HG03103 (cell line): Measurements from ENCODE around the gene RPS6KA3.
A peak's percentile ranks its signal among the peaks of the same experiment; 100 is the strongest.
"Not testable (repeated sequence)": the region's sequence is repeated elsewhere in the genome, so short reads cannot be mapped to it uniquely, and the experiment has no call there.

Experiments used
- ATAC-seq: cut with Tn5 transposase; IDR thresholded peaks from one replicate; pipeline ENCODE4 v1.9.1; 2021; ENCODE audit warnings: low read depth; ENCODE audit not compliant: unreplicated experiment

Gene RPS6KA3

DNA sequence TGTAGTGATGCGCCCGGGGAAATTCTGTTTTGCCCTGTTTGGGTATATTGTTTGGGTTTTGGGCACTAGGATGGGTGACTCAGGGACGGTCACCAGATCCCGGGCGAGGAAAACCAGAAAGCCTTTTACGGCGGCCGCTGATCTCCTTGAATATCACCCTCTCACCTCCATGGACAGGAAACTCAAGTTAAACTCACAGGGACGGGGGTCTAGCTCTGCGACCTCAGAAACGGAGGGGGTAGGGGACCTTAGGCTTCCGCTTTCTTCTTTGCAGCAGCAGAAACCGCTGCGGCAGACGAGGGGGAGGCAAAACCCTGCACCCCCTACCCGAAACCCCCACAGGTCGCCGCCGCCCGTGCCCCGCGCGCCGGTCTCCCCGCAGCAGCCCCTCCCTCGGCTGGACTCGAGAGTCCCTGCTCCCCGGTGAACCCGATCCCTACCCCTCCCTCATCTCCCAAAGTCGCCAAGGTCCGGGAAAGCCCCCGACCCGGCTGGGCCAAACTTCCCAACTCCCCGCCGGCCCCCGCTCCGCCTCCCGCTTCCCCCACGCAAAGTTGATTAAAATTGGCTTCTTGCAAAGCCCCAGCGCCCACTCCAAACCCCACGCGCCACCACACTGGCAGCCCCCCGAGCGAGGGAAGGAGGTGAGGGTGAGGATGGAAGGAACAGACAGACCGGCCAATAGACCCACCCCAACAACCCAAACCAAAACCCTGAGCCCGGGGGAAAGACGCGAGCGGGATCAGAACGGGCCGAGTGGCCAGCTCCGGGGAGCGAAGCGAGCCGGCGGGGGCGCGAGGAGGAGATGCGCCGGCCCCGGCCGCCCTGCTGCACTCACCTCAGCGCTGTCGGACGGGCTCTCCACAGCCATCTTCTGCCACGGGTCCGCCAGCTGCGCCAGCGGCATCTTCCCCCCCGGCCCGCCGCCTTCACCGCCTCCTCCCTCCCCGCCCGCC lies 705 bp downstream of the RPS6KA3 start:
- ATAC-seq = peak; percentile 4

DNA sequence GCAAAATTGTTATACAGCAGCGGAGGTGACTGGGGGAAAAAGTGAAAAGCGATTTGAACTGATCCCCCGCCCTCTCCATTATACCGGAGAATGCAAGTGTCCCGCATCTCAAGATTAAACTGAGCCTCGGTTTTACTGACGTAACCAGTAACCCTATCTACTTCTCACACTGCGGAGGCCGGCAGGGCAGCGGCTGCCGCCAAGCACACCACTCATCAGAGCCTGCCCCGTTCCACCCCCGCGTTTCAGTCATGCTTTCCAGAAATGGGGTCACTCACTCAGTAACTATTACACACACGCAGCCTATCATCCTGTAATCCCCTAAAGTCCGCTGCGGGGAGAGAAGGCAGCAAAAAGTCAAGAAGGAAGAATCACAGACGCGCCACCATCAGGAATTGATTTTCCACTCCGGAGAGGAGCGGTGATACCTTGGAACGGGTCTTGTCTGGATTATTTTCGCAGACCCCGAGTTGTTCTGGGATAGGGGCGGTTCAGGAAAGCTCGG lies 1.4 kb downstream of the RPS6KA3 start:
- ATAC-seq = peak; percentile 40

DNA sequence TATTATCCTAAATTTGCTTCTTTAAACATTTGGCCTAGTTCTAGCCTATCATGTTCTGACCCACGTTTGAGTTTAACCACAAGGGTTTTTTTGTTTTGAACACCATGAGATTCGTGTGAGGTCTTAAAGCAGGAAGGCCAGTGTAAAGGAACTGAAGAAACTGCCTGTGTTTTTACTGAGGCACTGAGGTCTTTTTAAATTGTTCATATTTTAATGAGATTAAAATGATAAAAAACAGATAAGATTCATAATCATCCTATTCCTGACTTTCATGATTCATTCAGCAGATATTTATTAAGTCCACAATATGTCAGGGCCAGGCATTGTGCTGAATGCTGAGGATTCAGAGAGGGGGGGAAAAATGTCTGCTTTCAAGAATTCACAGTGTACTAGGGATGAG lies 3.2 kb downstream of the RPS6KA3 start:
- ATAC-seq = no peak

DNA sequence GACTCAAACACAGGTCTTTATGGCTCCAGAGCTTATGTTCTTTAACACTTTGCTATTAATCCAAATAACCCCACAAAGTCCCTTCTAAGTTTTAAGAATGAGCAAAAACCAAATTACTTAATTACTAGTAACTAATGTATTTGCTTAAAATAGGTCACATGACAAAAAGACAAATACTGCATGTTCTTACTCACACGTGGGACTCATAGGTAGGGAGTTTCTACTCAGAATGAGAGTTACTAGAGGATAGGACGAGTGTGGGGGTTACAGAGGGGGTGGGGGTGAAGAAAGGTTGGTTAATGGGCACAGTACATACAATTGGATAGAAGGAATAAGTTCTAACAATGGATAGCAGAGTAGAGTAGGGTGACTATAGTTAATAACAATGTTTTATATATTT lies 5.8 kb downstream of the RPS6KA3 start:
- no peak for ATAC-seq

DNA sequence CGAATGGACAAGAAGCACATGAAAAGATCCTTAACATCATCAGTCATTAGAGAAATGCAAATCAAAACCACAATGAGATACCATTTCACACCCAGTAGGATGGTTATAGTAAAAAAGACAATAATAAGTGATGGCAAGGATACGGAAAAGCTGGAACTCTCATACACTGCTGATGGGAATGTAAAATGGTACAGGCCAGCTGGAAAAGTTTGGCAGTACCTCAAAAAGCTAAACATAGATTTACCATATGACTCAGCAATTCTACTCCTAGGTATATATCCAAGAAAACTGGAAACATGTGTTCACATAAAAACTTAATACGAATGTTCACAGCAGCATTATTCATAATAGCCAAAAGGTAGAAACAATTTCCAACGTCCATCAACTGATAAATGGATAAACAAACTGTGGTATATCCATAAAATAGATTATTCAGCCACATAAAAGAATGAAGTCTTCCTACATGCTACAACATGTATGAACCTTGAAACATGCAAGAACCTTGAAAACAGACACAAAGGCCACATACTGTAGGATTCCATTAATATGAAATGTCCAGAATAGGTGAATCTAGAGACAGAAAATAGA lies 11.9 kb downstream of the RPS6KA3 start:
- ATAC-seq = no peak

DNA sequence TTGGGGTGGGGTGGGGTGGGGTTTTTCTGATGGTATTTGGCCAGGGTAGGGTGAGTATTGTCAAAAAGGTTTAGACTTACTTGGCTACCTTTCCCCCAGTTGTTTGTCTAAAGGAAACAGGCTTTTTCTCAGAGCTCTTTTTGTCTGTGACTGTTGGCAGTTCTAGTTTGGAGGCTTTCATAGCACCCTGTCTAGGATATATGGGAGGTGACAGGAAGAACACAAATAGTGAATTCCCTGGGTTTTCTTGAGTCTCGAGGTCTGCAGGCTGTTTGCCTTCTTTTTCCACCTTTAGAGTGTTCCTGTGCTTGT lies 13.5 kb downstream of the RPS6KA3 start:
- no peak for ATAC-seq

DNA sequence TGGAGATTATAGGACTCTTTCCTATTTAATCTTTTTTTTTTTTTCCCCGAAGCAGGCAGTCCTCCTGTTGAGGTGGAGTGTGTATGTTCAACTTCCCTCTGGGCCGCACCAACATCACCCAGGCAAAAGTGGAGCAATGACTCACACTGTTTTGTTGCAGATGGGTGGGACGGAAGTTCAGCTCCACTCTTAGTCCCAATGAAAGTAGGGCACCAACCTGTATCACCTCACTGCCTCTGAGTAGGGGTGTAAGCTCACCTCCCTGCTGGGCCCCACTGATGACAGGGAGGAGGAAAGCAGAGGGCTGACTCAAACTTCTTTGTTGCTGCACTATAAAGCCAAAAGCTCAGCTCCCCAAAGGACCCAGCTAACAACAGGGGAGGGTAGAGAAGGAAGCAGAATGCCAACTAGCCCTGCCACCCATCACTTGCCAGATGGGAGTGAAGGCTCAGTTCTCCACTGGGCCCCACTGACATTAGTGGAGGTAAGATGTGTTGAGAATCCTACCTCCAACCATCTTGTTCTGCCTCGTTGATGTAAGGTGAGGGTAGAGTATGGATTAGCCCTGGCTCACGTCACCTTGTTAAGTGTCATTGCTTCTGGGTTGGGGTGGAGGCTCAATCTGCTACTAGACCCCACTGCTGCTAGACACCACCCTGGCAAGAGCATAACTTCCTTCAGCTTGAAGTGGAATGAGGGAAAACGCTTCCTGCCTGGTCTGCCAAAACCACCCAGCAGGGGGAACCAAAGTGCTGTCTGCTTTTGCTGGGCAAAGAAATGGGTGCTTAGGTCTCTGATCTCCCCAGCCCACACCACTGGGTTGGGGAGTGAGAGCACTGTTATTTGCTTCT lies 14.1 kb downstream of the RPS6KA3 start:
- no peak for ATAC-seq

DNA sequence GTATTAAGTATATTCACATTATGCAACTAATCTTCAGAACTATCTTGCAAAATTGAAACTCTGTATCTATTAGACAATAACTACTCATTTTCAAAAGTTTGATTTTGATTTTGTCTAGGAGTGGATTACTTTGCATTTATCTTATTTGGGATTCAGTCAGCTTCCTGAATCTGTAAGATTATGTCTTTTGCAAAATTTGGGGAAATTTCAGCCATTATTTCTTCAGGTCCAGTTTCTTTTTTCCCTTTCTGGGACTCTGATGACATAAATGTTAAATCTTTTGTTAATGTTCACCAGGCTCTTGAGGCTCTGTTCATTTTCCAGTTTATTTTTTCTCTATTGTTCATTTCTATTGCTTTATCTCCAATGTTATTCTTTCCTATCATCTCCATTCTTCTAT lies 15.0 kb downstream of the RPS6KA3 start:
- no peak for ATAC-seq

DNA sequence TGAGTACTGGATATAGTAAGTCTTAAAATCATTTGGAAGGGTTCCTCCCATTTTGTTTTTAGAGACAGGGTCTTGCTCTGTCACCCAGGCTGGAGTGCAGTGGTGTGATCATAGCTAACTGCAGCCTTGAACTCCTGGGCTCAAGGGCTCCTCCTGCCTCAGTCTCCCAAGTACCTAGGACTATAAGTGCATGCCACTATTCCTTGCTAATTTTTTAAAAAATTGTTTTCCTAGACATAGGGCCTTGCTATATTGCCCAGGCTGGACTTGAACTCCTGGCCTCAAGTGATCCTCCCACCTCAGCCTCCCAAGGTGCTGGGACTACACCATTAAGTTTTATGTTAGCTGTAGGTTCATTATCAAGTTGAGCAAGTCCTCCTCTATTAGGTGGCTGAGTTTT lies 16.6 kb downstream of the RPS6KA3 start:
- ATAC-seq = not testable (repeated sequence)

DNA sequence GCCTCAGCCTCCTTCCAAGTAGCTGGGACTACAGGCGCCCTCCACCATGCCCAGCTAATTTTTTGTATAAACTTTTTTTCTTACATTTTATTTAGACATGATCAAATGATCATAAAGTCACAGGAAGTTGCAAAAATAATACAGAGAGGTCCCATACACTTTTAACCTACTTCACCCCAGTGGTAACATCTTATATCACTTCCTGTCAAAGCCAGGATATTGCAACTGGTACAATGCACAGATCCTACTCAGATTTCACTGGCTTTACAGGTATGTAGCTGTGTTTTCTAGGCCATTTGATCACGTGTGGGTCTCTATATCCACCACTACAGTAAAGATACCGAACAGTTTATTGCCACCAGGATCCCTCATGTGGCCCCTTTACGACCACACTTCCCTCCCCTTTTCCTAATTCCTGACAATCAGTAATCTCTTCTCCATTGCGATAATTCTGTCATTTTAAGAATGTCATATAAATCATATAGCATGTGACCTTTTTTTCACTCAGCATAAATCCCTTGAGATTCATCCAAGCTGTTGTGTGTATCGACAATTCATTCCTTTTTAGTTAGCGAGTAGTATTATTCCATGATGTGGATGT lies 18.0 kb downstream of the RPS6KA3 start:
- ATAC-seq = no peak

DNA sequence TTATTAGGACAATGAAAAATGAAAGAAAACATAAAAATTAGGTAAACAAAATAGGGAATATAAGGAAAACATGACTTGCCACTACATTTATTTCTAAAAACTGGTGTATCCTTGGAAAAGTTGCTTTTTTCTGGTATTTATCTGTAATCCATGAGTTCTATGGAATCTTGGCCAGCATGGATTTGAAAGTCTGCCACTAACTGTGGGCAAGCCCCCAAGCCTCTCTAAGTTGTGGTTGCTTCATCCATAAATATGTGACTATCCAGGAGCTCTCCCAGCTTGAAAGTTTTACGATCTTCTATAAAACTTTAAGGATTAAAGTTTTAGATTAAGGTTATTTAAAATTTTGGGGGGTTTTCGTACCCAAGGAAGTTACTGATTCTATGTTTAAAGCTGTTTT lies 21.8 kb downstream of the RPS6KA3 start:
- ATAC-seq = no peak

DNA sequence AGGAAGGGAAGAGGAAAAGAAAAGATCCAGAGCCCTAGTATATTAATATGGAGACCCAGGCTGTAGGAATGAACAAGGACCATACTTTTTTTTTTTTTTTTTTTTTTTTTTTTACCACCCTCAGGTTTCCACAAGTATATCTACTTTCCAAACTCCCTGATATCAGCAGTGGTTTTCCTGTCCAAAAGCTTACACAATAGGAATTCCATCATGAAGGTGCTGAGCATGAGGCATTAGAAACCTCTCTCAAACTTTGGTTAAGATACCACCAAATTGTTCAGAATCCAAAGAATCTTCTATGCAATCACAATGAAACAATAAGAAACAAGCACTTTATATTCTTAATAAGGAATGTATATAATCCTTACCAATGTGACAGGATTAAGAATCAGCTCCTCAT lies 26.5 kb downstream of the RPS6KA3 start:
- no peak for ATAC-seq

DNA sequence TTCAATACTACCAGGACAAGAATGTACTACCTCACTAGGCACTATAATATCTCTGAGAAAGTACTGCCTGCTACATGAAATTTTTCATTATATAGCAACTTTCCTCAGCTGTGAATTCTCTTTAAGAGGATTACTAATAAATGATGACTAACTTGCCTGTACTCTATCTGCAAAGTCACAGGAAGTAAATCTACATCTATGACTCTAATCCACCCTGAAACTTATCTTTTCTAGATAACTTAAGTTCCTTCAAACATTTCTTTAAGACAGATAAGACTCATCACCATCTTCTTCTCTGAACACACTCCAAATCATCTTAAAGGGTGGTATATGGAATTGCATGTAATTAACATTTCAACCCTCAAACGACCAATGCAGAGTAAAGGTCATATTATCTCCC lies 28.8 kb downstream of the RPS6KA3 start:
- no peak for ATAC-seq

DNA sequence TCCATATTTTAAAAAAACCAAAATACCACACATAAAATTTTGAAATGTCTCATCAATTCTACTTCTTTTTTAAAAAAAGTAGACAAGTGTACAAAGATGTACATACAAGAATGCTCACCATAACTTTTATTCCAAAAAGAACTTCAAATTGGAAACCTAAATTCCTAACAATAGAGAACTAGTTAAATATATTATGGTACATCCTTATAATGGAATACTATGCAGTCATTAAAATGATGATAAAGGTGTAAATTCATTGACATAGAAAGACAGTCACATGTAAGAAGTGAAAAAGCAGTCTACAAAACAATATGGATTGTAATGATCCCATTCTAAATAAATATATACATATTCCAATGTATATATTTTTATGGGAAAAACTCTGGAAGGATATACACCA lies 31.0 kb downstream of the RPS6KA3 start:
- ATAC-seq = no peak

DNA sequence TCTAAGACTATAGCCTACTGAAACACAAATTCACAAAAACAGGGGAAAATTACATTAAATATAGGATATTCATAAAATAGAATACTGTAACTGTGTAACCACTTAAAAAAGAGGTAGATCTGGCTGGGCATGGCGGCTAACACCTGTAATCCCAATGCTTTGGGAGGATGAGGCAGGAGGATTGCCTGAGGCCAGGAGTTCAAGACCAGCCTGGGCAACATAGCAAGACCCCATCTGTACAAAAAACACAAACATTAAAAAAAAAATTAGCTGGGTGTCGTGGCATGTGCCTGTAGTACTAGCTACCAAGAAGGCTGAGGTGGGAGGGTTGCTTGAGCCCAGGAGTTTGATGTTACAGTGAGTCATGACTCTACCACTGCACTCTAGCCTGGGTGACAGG lies 33.4 kb downstream of the RPS6KA3 start:
- no peak for ATAC-seq

DNA sequence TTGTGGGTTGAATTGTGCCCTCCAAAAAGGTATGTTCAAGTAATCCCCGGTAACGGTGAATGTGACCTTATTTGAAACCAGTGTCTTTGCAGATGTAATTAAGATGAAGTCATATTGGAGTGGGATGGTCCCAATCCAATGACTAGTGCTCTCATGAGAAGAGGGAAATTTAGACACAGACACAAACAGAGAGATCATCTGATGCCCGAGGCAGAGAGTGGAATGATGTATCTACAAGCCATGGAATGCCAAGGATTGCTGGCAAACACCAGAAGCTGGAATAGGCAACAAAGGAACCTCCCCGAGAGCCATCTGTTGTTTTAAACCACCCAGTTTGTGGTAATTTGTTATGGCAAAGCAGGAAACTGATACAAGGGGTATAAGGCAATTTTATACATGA lies 35.1 kb downstream of the RPS6KA3 start:
- no peak for ATAC-seq

DNA sequence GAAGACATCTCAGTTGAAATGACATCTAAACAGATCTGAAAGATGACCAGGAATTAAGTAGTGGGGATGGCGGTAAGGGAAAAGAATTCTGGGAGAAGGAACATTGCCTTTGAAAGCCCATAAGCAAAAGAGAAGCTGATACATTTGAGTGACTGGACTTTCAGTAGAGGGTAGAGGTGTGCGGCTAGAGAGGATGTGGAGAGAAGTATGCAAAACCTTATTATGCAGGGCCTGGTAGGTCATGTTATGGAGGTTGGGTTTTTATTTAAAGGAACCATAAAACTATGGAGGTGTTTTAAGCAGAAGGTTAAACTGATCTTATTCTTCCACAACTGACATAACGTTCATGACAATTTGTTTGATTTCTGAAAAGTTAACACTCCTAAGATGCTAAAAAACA lies 36.3 kb downstream of the RPS6KA3 start:
- no peak for ATAC-seq

DNA sequence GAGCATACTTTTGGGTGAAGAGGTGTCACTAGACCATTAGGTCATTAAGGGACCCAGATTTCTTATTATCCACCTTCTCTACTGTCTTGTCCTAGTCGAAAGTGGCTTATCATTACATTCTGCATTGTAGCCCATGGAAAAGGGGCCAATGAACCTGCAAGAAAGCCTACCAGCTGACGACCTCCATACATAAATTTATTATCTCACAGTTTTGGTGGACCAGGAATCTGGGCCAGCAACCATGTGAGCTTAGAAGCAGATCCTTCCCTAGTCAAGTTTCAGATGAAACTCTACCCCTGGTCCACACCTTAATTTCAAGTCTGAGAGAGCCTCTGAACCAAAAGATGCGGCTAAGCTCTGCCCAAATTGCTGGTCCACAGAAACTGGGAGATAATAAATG lies 37.6 kb downstream of the RPS6KA3 start:
- ATAC-seq = no peak

DNA sequence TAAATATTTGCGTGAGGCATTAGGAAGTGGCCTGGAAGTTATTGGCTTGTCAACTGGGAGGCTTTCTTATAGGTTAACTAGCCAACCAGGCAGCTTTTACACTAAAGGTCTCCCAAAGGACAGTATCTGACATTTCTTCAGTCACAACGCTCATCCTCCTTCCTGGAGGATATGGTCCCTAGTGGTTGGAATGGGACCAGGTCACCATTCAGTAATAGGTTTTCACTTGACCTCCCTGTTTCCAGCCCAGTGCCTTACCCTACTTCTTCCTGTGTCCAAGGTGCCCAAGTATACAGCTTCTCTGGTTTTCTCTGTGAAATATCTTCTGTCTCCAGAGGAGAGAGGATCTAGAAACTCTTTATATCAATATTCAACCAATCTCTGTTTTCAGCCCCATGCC lies 38.5 kb downstream of the RPS6KA3 start:
- ATAC-seq = no peak

DNA sequence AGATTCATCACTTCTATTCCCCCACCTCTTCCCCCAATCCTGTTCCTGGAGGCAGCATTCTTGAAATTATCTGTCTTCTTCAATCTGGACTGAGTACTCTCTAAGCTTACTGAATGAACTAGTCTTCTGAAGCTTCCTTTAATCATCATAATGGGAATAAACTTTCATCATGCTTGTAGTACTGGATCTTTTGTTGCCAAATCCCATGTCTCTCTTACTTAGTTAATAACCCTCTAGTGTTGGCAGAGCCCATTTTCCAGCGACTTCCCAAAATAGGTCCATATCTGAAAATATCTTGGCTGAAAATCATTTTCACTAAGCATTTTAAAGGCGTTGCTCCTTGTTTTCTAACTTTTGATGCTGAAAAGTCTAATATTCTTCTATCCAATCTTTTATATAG lies 39.6 kb downstream of the RPS6KA3 start:
- no peak for ATAC-seq

DNA sequence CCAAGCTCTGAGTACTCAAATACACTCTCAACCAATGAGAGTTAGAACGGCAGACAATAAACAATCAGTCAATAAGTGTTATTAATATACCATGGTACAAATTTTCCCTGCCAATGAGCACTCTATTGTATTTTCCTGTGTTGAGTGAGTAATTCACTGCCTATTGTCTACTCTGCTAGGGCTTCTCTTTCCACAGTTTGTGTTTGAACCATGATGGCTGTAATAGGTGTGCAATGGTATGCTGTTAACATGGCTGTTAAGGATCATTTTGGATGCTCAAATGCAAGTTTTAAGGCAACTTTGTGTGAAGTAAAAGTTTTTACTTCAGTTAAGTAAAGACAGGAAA lies 41.2 kb downstream of the RPS6KA3 start:
- ATAC-seq = no peak
